IMR-90 (cell line): ENCODE measurements around the gene LHPP. TPM values are rescaled to one million over a fixed set of nuclear protein-coding genes. Genes with fewer than 3 reads are reported as not detected.

Experiments
- ATAC-seq: fragments of 200-7000 bp; cut with Tn5 transposase; 2 replicates; pipeline ENCODE4 v1.9.1; 2020; ENCODE audit warnings: low read depth, mild to moderate bottlenecking, moderate library complexity
- BruUV-seq: library from RNA; stranded (reverse); fragments of 400-500 nt; replicated peaks from 2 replicates; lab custom pipeline; 2021; lab: Mats Ljungman, UMichigan
- CTCF ChIA-PET: fragments of 300-600 bp; formaldehyde crosslinking; extraction: SDS; loops from one replicate; lab custom pipeline; 2021; ENCODE audit warnings: antibody characterized with exemption; lab: Yijun Ruan, JAX
- POLR2A ChIA-PET: fragments of 300-600 bp; sonication (Branson Sonifier 250); formaldehyde crosslinking; loops from one replicate; lab custom pipeline; 2022; ENCODE audit warnings: antibody characterized with exemption; ENCODE audit not compliant: unreplicated experiment; lab: Charles Lee
- DNase-seq: peaks from one replicate; pipeline ENCODE4 v3.0.0; 2013
- H2AFZ ChIP-seq: replicated peaks from 2 replicates; pipeline ENCODE3; 2013; ENCODE audit warnings: low read length, mild to moderate bottlenecking; ENCODE audit not compliant: poor library complexity
- H2AK5ac ChIP-seq: 2 replicates; pipeline ENCODE4 v1.6.1; 2013; ENCODE audit warnings: low read depth, low read length, inconsistent platforms
- H2AK9ac ChIP-seq: replicated peaks from 2 replicates; pipeline ENCODE3; 2013; ENCODE audit warnings: mild to moderate bottlenecking, low read depth, low read length, moderate library complexity; ENCODE audit not compliant: poor library complexity
- H2BK120ac ChIP-seq: 2 replicates; pipeline ENCODE4 v1.6.1; 2013; ENCODE audit warnings: low read depth, low read length, inconsistent platforms
- H2BK15ac ChIP-seq: 3 replicates; pipeline ENCODE4 v1.6.1; 2013; ENCODE audit warnings: low read depth, low read length, inconsistent platforms
- H2BK20ac ChIP-seq: 2 replicates; pipeline ENCODE4 v1.6.1; 2013; ENCODE audit warnings: low read depth, mild to moderate bottlenecking, inconsistent platforms, low read length, moderate library complexity
- H2BK5ac ChIP-seq: 2 replicates; pipeline ENCODE4 v1.6.1; 2013; ENCODE audit warnings: mild to moderate bottlenecking, low read depth, low read length, inconsistent platforms; ENCODE audit not compliant: poor library complexity, severe bottlenecking
- H3K14ac ChIP-seq: replicated peaks from 2 replicates; pipeline ENCODE4 v1.6.1; 2013; ENCODE audit warnings: low read depth, low read length, inconsistent platforms
- H3K18ac ChIP-seq: 2 replicates; pipeline ENCODE4 v1.6.1; 2013; ENCODE audit warnings: low read depth, low read length, control low read depth
- H3K23ac ChIP-seq: 2 replicates; pipeline ENCODE4 v1.6.1; 2013; ENCODE audit warnings: low read depth, low read length, inconsistent platforms
- H3K27ac ChIP-seq: 2 replicates; pipeline ENCODE4 v1.5.1; 2013; ENCODE audit warnings: mild to moderate bottlenecking, control low read depth, low read length; ENCODE audit not compliant: insufficient read depth
- H3K27me3 ChIP-seq: 2 replicates; pipeline ENCODE4 v1.6.1; 2013; ENCODE audit warnings: low read length; ENCODE audit not compliant: control insufficient read depth, insufficient read depth
- H3K36me3 ChIP-seq: 2 replicates; pipeline ENCODE4 v1.6.1; 2013; ENCODE audit warnings: low read length, mixed read lengths; ENCODE audit not compliant: control insufficient read depth, insufficient read depth
- H3K4ac ChIP-seq: 2 replicates; pipeline ENCODE4 v1.6.1; 2013; ENCODE audit warnings: low read depth, low read length, inconsistent platforms
- H3K4me1 ChIP-seq: 2 replicates; pipeline ENCODE4 v1.6.1; 2013; ENCODE audit warnings: low read length, mixed read lengths; ENCODE audit not compliant: control insufficient read depth, insufficient read depth
- H3K4me2 ChIP-seq: 2 replicates; pipeline ENCODE4 v1.6.1; 2013; ENCODE audit warnings: low read depth, mild to moderate bottlenecking, control low read depth, low read length, moderate library complexity
- H3K4me3 ChIP-seq: 2 replicates; pipeline ENCODE4 v1.5.1; 2013; ENCODE audit warnings: low read depth, mild to moderate bottlenecking, control low read depth, low read length, moderate library complexity; ENCODE audit not compliant: insufficient read depth
- H3K56ac ChIP-seq: 2 replicates; pipeline ENCODE4 v1.6.1; 2013; ENCODE audit warnings: low read length, inconsistent platforms; ENCODE audit not compliant: insufficient read depth; ENCODE audit errors: extremely low read depth
- H3K79me1 ChIP-seq, 2 experiments: 2 replicates each; pipeline ENCODE4 v1.6.1; 2013; ENCODE audit warnings: low read length in 2 of 2, inconsistent platforms in 1 of 2, low read depth in 1 of 2
- H3K9ac ChIP-seq: 2 replicates; pipeline ENCODE4 v1.6.1; 2013; ENCODE audit warnings: low read depth, low read length, control low read depth
- H3K9me1 ChIP-seq: 2 replicates; pipeline ENCODE4 v1.6.1; 2013; ENCODE audit warnings: low read length, inconsistent platforms; ENCODE audit not compliant: insufficient read depth
- H3K9me3 ChIP-seq: 2 replicates; pipeline ENCODE4 v1.6.1; 2013; ENCODE audit warnings: low read length; ENCODE audit not compliant: control insufficient read depth, insufficient read depth
- H4K20me1 ChIP-seq: 2 replicates; pipeline ENCODE4 v1.6.1; 2013; ENCODE audit warnings: low read length, inconsistent platforms; ENCODE audit not compliant: insufficient read depth
- H4K5ac ChIP-seq: 2 replicates; pipeline ENCODE4 v1.6.1; 2013; ENCODE audit warnings: mild to moderate bottlenecking, low read depth, low read length, control low read depth
- H4K8ac ChIP-seq, 2 experiments: 2 replicates each; pipeline ENCODE4 v1.6.1; 2013; ENCODE audit warnings: low read depth in 2 of 2, low read length in 2 of 2, control low read depth in 1 of 2, inconsistent platforms in 1 of 2
- H4K91ac ChIP-seq: 2 replicates; pipeline ENCODE4 v1.6.1; 2013; ENCODE audit warnings: low read depth, low read length, inconsistent platforms; ENCODE audit not compliant: insufficient read depth
- BHLHE40 ChIP-seq: fragments of 150-350 bp; IDR thresholded peaks from 2 replicates; pipeline ENCODE4 v1.6.1; 2016; ENCODE audit warnings: mild to moderate bottlenecking, low read depth, low read length
- CEBPB ChIP-seq: IDR thresholded peaks from 2 replicates; pipeline ENCODE4 v1.6.1; 2012; ENCODE audit warnings: low read depth, low read length, improper control_type of control experiment
- CHD1 ChIP-seq: IDR thresholded peaks from 2 replicates; pipeline ENCODE4 v1.6.1; 2012; ENCODE audit warnings: low read depth, low read length, improper control_type of control experiment
- FOS ChIP-seq: fragments of 150-350 bp; IDR thresholded peaks from 2 replicates; pipeline ENCODE4 v1.6.1; 2016; ENCODE audit warnings: low read depth, low read length
- MAFK ChIP-seq: IDR thresholded peaks from 2 replicates; pipeline ENCODE4 v1.6.1; 2012; ENCODE audit warnings: low read depth, low read length, improper control_type of control experiment
- MAZ ChIP-seq: IDR thresholded peaks from 2 replicates; pipeline ENCODE4 v1.6.1; 2012; ENCODE audit warnings: low read depth, mild to moderate bottlenecking, low read length, improper control_type of control experiment, moderate library complexity, borderline replicate concordance
- MXI1 ChIP-seq: IDR thresholded peaks from 2 replicates; pipeline ENCODE4 v1.6.1; 2012; ENCODE audit warnings: low read depth, mild to moderate bottlenecking, low read length, moderate library complexity, borderline replicate concordance
- NFE2L2 ChIP-seq: fragments of 150-350 bp; IDR thresholded peaks from 2 replicates; pipeline ENCODE4 v1.6.1; 2016; ENCODE audit warnings: low read depth, mild to moderate bottlenecking, low read length
- POLR2A ChIP-seq: IDR thresholded peaks from 2 replicates; pipeline ENCODE4 v1.6.1; 2012; ENCODE audit warnings: mild to moderate bottlenecking, low read depth, low read length
- RAD21 ChIP-seq: IDR thresholded peaks from 2 replicates; pipeline ENCODE4 v1.6.1; 2012; ENCODE audit warnings: low read length, improper control_type of control experiment
- RCOR1 ChIP-seq: IDR thresholded peaks from 2 replicates; pipeline ENCODE4 v1.6.1; 2012; ENCODE audit warnings: mild to moderate bottlenecking, low read length, improper control_type of control experiment; ENCODE audit not compliant: insufficient replicate concordance
- RFX5 ChIP-seq: IDR thresholded peaks from 2 replicates; pipeline ENCODE4 v1.8.0; 2012; ENCODE audit warnings: low read depth, mild to moderate bottlenecking, low read length, moderate library complexity
- SMC3 ChIP-seq: fragments of 150-350 bp; IDR thresholded peaks from 2 replicates; pipeline ENCODE4 v1.6.1; 2016; ENCODE audit warnings: low read depth, mild to moderate bottlenecking, antibody characterized with exemption, low read length, moderate library complexity
- WGBS, 2 experiments: methylation state at CpG; one replicate each; pipeline versions ENCODE4 v1.1.5 to v1.1.7; 2013; ENCODE audit warnings: missing lambda C conversion rate in 2 of 2; ENCODE audit not compliant: insufficient read length in 1 of 2; ENCODE audit errors: extremely low coverage in 2 of 2; 5-methylcytosine and 5-hydroxymethylcytosine counted together
- dilution Hi-C: fragments of 300-500 bp; cut with HindIII; formaldehyde crosslinking; loops from one replicate; pipeline ENCODE4 v1.14.3; 2018; ENCODE audit warnings: low sequenced_read_pairs; ENCODE audit not compliant: unreplicated experiment
- in situ Hi-C: fragments of 300-500 bp; cut with MboI; formaldehyde crosslinking; loops from 3 replicates; pipeline ENCODE4 v1.14.3; 2019; ENCODE audit warnings: low sequenced_read_pairs, inconsistent platforms, mixed read lengths
- intact Hi-C: fragments of 100-400 bp; cut with micrococcal nuclease; formaldehyde crosslinking; loops from 2 replicates; pipeline ENCODE4 v1.10.0; 2022
- polyA plus RNA-seq, 3 experiments: library from polyadenylated mRNA; depleted of rRNA; stranded (reverse); fragments of >200 nt; gene quantifications; 2 replicates each; pipeline ENCODE4 v1.2.3, GENCODE V29; 2012; ENCODE audit warnings: low replicate concordance in 1 of 3
- total RNA-seq: library from RNA; depleted of rRNA; stranded (reverse); fragments of >200 nt; gene quantifications from 2 replicates; pipeline ENCODE4 v1.2.3, GENCODE V29; 2012
- TF ChIP-seq, protein P1 (sequence below): fragments of 150-350 bp; IDR thresholded peaks from 2 replicates; pipeline ENCODE4 v1.6.1; 2017; ENCODE audit warnings: mild to moderate bottlenecking, antibody characterized with exemption, low read length, low read depth
- TF ChIP-seq, protein P2 (sequence below): fragments of 150-350 bp; IDR thresholded peaks from 2 replicates; pipeline ENCODE4 v1.6.1; 2016; ENCODE audit warnings: low read depth, mild to moderate bottlenecking, low read length, moderate library complexity, borderline replicate concordance
- TF ChIP-seq, protein P3 (sequence below): conservative IDR thresholded peaks from 2 replicates; pipeline ENCODE4 v1.5.1; 2012; ENCODE audit warnings: mild to moderate bottlenecking, low read depth, low read length, improper control_type of control experiment

LHPP gene
- total and polyA plus RNA-seq, 2 of the 4 experiments (the other 2 are of a cell fraction), result 2.7 to 8.3 TPM

DNA sequence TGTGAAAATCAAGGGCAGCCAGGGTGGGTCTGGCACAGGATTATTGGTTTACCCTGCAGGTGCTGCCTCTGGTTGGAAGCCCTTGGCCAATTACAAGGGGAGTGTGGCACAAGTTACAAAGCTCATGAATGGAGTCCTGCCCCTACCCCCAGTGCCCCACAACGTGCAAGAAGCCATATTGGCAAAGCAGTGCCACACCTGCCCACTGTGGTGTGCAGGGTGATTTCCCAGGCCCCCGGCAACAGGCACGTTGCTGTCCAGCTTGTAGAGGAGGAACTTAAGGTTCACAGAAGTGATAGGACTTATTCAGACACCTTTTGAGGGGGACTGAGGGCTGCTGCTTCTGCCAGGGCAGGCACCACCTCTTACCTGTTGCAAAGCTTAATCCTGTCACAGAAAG, 11.4 kb downstream of the LHPP start:
- dilution Hi-C loops, result no loop called here

More for the DNA sequence above, 11.4 kb downstream of the LHPP start:
- H3K4ac ChIP-seq, result no peak overlapping the region
- H4K5ac ChIP-seq, result no peak overlapping the region
- H3K23ac ChIP-seq, result no peak overlapping the region
- H2BK120ac ChIP-seq, result no peak overlapping the region
- ChIA-PET CTCF (interaction anchor here (0.6 kb wide), 1 partner anchor 739 kb away, joined by 5 read pairs; no protein-coding TSS in a partner anchor), POLR2A (interaction anchor here (0.6 kb wide), 1 partner anchor 186 kb away, joined by 5 read pairs; no protein-coding TSS in a partner anchor)
- intact Hi-C loops, result loop anchor here (2.0 kb wide), 1 partner anchor 54 kb away; the partner anchor contains the start of gene OAT
- no peak overlapping the region for H3K56ac ChIP-seq
- in situ Hi-C loops, result no loop called here
- no peaks in the 10 kb centered on the region for H3K9me3 ChIP-seq
- H2AK5ac ChIP-seq, result no peak overlapping the region
- no peak overlapping the region for H2BK15ac ChIP-seq
- no TSS peak for BruUV-seq
- H2BK20ac ChIP-seq, result no peak overlapping the region
- peaks cover 2% of the 10 kb centered on the region; the same call in 1 of the 2 replicates for H3K4me1 ChIP-seq
- H3K4me2 ChIP-seq, result no peak overlapping the region
- H4K91ac ChIP-seq, result no peak overlapping the region
- H2BK5ac ChIP-seq, result no peak overlapping the region
- ATAC-seq (no peak), DNase-seq (no peak)
- TF ChIP-seq, protein P1, sequence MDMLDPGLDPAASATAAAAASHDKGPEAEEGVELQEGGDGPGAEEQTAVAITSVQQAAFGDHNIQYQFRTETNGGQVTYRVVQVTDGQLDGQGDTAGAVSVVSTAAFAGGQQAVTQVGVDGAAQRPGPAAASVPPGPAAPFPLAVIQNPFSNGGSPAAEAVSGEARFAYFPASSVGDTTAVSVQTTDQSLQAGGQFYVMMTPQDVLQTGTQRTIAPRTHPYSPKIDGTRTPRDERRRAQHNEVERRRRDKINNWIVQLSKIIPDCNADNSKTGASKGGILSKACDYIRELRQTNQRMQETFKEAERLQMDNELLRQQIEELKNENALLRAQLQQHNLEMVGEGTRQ, result no peak
- no peak for TF ChIP-seq BHLHE40
- no peak for TF ChIP-seq RAD21
- TF ChIP-seq MAZ, result no peak
- TF ChIP-seq CEBPB, result no peak
- TF ChIP-seq FOS, result no peak
- no peak for TF ChIP-seq NFE2L2
- TF ChIP-seq POLR2A, result no peak
- TF ChIP-seq, protein P2, sequence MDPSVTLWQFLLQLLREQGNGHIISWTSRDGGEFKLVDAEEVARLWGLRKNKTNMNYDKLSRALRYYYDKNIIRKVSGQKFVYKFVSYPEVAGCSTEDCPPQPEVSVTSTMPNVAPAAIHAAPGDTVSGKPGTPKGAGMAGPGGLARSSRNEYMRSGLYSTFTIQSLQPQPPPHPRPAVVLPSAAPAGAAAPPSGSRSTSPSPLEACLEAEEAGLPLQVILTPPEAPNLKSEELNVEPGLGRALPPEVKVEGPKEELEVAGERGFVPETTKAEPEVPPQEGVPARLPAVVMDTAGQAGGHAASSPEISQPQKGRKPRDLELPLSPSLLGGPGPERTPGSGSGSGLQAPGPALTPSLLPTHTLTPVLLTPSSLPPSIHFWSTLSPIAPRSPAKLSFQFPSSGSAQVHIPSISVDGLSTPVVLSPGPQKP, result no peak
- TF ChIP-seq CHD1, result no peak
- TF ChIP-seq RFX5, result no peak
- TF ChIP-seq, protein P3, sequence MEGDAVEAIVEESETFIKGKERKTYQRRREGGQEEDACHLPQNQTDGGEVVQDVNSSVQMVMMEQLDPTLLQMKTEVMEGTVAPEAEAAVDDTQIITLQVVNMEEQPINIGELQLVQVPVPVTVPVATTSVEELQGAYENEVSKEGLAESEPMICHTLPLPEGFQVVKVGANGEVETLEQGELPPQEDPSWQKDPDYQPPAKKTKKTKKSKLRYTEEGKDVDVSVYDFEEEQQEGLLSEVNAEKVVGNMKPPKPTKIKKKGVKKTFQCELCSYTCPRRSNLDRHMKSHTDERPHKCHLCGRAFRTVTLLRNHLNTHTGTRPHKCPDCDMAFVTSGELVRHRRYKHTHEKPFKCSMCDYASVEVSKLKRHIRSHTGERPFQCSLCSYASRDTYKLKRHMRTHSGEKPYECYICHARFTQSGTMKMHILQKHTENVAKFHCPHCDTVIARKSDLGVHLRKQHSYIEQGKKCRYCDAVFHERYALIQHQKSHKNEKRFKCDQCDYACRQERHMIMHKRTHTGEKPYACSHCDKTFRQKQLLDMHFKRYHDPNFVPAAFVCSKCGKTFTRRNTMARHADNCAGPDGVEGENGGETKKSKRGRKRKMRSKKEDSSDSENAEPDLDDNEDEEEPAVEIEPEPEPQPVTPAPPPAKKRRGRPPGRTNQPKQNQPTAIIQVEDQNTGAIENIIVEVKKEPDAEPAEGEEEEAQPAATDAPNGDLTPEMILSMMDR, result no peak
- TF ChIP-seq MXI1, result no peak
- TF ChIP-seq MAFK, result no peak
- TF ChIP-seq SMC3, result no peak
- TF ChIP-seq RCOR1, result no peak
- H3K9ac ChIP-seq, result no peak overlapping the region
- no peaks in the 10 kb centered on the region for H3K36me3 ChIP-seq
- H3K27me3 ChIP-seq, result no peaks in the 10 kb centered on the region
- WGBS, 2 experiments, result 90% methylated on average over 2 of the region's 3 CpGs; no CpG with 5 or more reads in 1 of the 2 experiments
- no peak overlapping the region for H3K18ac ChIP-seq
- no peak overlapping the region for H3K4me3 ChIP-seq
- no peaks in the 10 kb centered on the region for H3K9me1 ChIP-seq
- no peak overlapping the region for H3K27ac ChIP-seq
- no peaks in the 10 kb centered on the region for H3K79me1 ChIP-seq
- H4K8ac ChIP-seq, result no peak overlapping the region
- H2AFZ ChIP-seq, result no peak overlapping the region
- no peak overlapping the region for H3K14ac ChIP-seq
- H4K20me1 ChIP-seq, result no peaks in the 10 kb centered on the region; the same call in 1 of the 2 replicates
- H2AK9ac ChIP-seq, result no peak overlapping the region
